Mesendoderm (in vitro differentiated cells): ENCODE data around the gene RBM33.

ENCODE experiments used
- DNase-seq: peaks from one replicate; pipeline ENCODE4 v3.0.0; 2013
- H2AK5ac ChIP-seq: 2 replicates; pipeline ENCODE4 v1.6.1; 2013; ENCODE audit warnings: low read length, inconsistent platforms
- H2BK120ac ChIP-seq: 2 replicates; pipeline ENCODE4 v1.6.1; 2013; ENCODE audit warnings: low read depth, mild to moderate bottlenecking, low read length, moderate library complexity, mixed read lengths
- H2BK15ac ChIP-seq: replicated peaks from 2 replicates; pipeline ENCODE4 v1.6.1; 2013; ENCODE audit warnings: low read depth, mild to moderate bottlenecking, moderate library complexity
- H2BK5ac ChIP-seq: 2 replicates; pipeline ENCODE4 v1.6.1; 2013; ENCODE audit warnings: low read length, inconsistent platforms
- H3K18ac ChIP-seq: 2 replicates; pipeline ENCODE4 v1.6.1; 2013; ENCODE audit warnings: mild to moderate bottlenecking, low read length, mixed read lengths
- H3K23ac ChIP-seq: one replicate; pipeline ENCODE4 v1.6.1; 2013; ENCODE audit warnings: low read length
- H3K27ac ChIP-seq: 2 replicates; pipeline ENCODE4 v1.5.1; 2013; ENCODE audit warnings: low read depth, mild to moderate bottlenecking, inconsistent platforms, low read length, moderate library complexity
- H3K27me3 ChIP-seq: 2 replicates; pipeline ENCODE4 v1.6.1; 2013; ENCODE audit warnings: low read length, control low read depth, mild to moderate bottlenecking, inconsistent platforms; ENCODE audit not compliant: insufficient read depth, poor library complexity
- H3K36me3 ChIP-seq: 2 replicates; pipeline ENCODE4 v1.6.1; 2013; ENCODE audit warnings: low read length, inconsistent platforms; ENCODE audit not compliant: control insufficient read depth, insufficient read depth
- H3K4ac ChIP-seq: one replicate; pipeline ENCODE4 v1.6.1; 2013; ENCODE audit warnings: low read depth, mild to moderate bottlenecking, low read length, moderate library complexity
- H3K4me1 ChIP-seq: 2 replicates; pipeline ENCODE4 v1.6.1; 2013; ENCODE audit warnings: low read depth, low read length, inconsistent platforms; ENCODE audit not compliant: control insufficient read depth
- H3K4me2 ChIP-seq: 2 replicates; pipeline ENCODE4 v1.6.1; 2013; ENCODE audit warnings: low read length
- H3K4me3 ChIP-seq: 2 replicates; pipeline ENCODE4 v1.5.1; 2013; ENCODE audit warnings: mild to moderate bottlenecking, low read length
- H3K56ac ChIP-seq: one replicate; pipeline ENCODE4 v1.6.1; 2013; ENCODE audit warnings: low read length
- H3K79me1 ChIP-seq: 2 replicates; pipeline ENCODE4 v1.6.1; 2013; ENCODE audit warnings: low read length, inconsistent platforms
- H3K79me2 ChIP-seq: 2 replicates; pipeline ENCODE4 v1.6.1; 2013; ENCODE audit warnings: mild to moderate bottlenecking, low read length; ENCODE audit not compliant: control insufficient read depth, insufficient read depth
- H3K9ac ChIP-seq: 2 replicates; pipeline ENCODE4 v1.6.1; 2013; ENCODE audit warnings: low read length, inconsistent platforms
- H4K5ac ChIP-seq: one replicate; pipeline ENCODE4 v1.6.1; 2013; ENCODE audit warnings: low read length
- H4K8ac ChIP-seq: one replicate; pipeline ENCODE4 v1.6.1; 2013; ENCODE audit warnings: low read depth, mild to moderate bottlenecking, control low read depth, low read length, moderate library complexity
- WGBS: extraction: QIAGEN DNeasy Blood & Tissue Kit; methylation state at CpG from one replicate; pipeline ENCODE4 v1.1.7; 2013; ENCODE audit warnings: low lambda C conversion rate, missing lambda C conversion rate; ENCODE audit not compliant: insufficient coverage; ENCODE audit errors: extremely low coverage; 5-methylcytosine and 5-hydroxymethylcytosine counted together

The RBM33 gene

DNA sequence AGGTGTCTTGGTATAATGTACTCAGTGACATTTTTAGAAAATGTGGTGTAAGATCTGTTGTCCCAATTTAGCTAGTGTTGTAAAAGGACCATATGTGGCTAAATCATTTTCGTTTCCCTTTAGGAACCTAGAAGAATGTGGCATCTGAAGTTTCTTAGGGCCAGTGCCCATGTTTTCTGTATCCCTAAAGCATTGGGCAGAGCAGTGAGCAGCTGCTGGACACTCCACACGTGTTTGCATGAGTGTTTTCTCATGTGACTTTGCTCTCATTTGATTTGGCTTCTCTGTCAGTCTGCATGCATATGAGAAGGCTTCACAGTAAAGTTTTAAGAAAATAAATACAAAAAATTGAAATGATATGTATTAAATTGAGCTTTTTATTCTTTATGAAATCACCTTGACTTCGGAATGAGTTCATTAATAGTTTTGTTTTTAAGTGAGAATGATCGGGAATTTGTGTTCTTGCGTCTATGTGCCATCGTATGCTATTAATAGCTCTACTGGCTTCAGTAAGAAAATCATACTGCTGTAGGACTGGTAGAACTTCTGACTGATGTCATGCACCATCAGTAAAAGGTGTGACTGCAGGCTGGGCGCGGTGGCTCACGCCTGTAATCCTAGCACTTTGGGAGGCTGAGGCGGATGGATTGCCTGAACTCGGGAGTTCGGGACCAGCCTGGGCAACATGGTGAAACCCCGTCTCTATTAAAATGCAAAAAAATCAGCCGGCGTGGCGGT is 61.3 kb downstream of the RBM33 start:
- Histone ChIP-seq H3K56ac (no peak overlapping the region), H2BK120ac (no peak overlapping the region), H3K4me2 (no peak overlapping the region), H3K23ac (no peak overlapping the region), H3K27ac (no peak overlapping the region), H3K9ac (no peak overlapping the region), H3K36me3 (peaks cover 3% of the 10 kb centered on the region), H3K79me1 (peaks cover 8% of the 10 kb centered on the region), H4K5ac (no peak overlapping the region), H3K4me3 (no peak overlapping the region), H2BK5ac (no peak overlapping the region), H2AK5ac (no peak overlapping the region), H3K18ac (no peak overlapping the region), H4K8ac (no peak overlapping the region), H3K79me2 (peaks cover 6% of the 10 kb centered on the region), H3K27me3 (no peaks in the 10 kb centered on the region), H3K4ac (no peak overlapping the region), H3K4me1 (no peaks in the 10 kb centered on the region), H2BK15ac (no peak overlapping the region)
- 100% methylated on average over 2 of the region's 16 CpGs for WGBS
- DNase-seq, result no peak

DNA sequence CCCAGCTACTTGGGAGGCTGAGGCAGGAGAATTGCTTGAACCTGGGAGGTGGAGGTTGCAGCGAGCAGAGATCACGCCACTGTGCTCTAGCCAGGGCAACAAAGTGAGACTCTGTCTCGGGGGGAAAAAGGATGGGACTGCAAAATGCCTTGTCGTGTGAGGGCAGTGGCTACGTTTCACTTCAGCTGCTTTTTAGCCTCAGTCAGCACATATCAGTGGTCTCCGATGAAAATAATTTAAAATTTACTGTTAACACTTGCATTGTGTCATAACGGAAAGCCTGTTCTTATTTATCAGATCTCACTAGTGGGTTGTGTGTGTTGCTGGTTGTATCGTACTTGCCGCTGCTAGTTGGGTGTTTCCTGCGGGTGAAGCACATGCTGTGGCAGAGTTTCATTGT is 61.9 kb downstream of the RBM33 start:
- H3K56ac ChIP-seq, result no peak overlapping the region
- DNase-seq, result no peak
- H3K27me3 ChIP-seq, result no peaks in the 10 kb centered on the region
- no peak overlapping the region for H4K5ac ChIP-seq
- no peak overlapping the region for H3K18ac ChIP-seq
- peaks cover 6% of the 10 kb centered on the region for H3K79me2 ChIP-seq
- H3K4ac ChIP-seq, result no peak overlapping the region
- no peak overlapping the region for H3K4me2 ChIP-seq
- no peak overlapping the region for H2BK15ac ChIP-seq
- no peak overlapping the region for H4K8ac ChIP-seq
- no peak overlapping the region for H2AK5ac ChIP-seq
- no peak overlapping the region for H2BK5ac ChIP-seq
- no peak overlapping the region for H3K9ac ChIP-seq
- no peak overlapping the region for H2BK120ac ChIP-seq
- WGBS, result no CpG with 5 or more reads among the region's 10 CpGs
- H3K27ac ChIP-seq, result no peak overlapping the region
- peaks cover 3% of the 10 kb centered on the region for H3K36me3 ChIP-seq
- H3K79me1 ChIP-seq, result peaks cover 8% of the 10 kb centered on the region
- H3K4me1 ChIP-seq, result no peaks in the 10 kb centered on the region
- H3K4me3 ChIP-seq, result no peak overlapping the region
- no peak overlapping the region for H3K23ac ChIP-seq

DNA sequence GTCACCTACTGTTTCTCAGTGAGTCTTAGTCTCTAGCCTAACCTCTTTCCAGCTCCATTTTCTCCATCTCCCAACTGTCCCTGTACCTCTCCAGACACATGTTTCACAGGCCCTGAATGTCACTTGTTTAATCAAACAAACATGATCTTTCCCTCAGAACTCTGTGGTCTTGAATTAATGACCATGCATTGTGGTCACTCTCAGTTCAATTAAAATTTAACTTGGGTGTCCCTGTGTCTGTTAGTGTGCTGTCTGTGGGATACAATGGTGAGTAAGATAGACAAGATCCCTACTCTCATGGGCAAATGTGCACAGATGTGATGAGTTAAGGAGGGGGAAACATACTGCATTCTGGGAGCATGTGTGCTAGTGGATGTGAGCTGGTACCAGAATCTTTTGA is 65.0 kb downstream of the RBM33 start:
- Histone ChIP-seq H3K56ac (no peak overlapping the region), H2BK120ac (no peak overlapping the region), H3K23ac (no peak overlapping the region), H3K4me2 (no peak overlapping the region), H3K27me3 (no peaks in the 10 kb centered on the region), H3K4ac (no peak overlapping the region), H2BK15ac (no peak overlapping the region), H2AK5ac (no peak overlapping the region), H3K36me3 (peaks cover 4% of the 10 kb centered on the region), H2BK5ac (no peak overlapping the region), H3K79me1 (peaks cover 24% of the 10 kb centered on the region), H4K5ac (no peak overlapping the region), H3K18ac (no peak overlapping the region), H3K4me1 (no peaks in the 10 kb centered on the region), H3K4me3 (no peak overlapping the region), H4K8ac (no peak overlapping the region), H3K9ac (no peak overlapping the region), H3K79me2 (peaks cover 11% of the 10 kb centered on the region), H3K27ac (no peak overlapping the region)
- no peak for DNase-seq

DNA sequence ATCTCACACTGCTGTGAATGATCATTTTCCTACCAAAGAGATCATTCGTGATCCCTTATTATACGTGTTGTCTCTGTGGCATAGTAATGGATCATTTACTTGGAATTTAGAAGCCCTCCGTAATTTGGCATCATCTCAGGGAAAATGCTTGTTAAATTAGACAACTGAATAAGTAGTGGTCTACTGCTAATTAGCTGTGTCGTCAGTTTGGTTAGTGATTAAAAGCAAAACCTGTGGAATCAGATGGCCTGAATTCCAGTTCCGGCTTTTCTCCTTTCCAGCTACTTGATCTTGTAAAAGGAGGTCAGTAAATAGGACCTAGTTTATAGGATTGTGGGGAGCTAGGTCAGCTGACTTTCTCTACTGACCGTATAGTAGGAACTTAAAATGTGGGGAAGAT is 65.6 kb downstream of the RBM33 start:
- Histone ChIP-seq H4K8ac (no peak overlapping the region), H2BK5ac (no peak overlapping the region), H3K4me2 (no peak overlapping the region), H2BK120ac (no peak overlapping the region), H2BK15ac (no peak overlapping the region), H3K18ac (no peak overlapping the region), H3K79me1 (peaks cover 26% of the 10 kb centered on the region), H3K79me2 (peaks cover 11% of the 10 kb centered on the region), H4K5ac (no peak overlapping the region), H3K56ac (no peak overlapping the region), H3K23ac (no peak overlapping the region), H3K36me3 (peaks cover 4% of the 10 kb centered on the region), H3K27me3 (no peaks in the 10 kb centered on the region), H3K4ac (no peak overlapping the region), H3K4me3 (no peak overlapping the region), H3K27ac (no peak overlapping the region), H3K4me1 (no peaks in the 10 kb centered on the region), H2AK5ac (no peak overlapping the region), H3K9ac (no peak overlapping the region)
- WGBS, result no CpG with 5 or more reads among the region's 6 CpGs
- no peak for DNase-seq

DNA sequence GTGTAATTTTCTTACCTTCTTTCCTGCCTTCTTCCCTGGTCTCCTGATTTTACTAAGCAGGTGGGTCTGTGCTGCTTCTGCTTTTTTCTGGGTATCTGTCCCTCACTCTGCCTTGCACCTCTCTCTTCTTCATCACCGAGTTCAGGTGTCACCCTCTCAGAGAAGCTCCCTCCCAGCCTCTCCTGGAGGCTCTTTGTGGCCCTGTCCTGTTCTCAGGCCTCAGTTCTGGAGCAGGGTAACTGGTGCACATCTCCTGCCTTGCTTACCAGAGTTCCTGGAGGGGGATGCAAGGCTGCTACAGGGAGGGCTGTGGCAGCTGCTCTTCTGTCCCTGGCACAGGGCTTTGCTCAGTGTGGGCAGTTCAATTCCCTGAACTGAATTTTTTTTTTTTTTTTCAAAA is 66.1 kb downstream of the RBM33 start:
- Histone ChIP-seq H3K56ac (no peak overlapping the region), H2BK120ac (no peak overlapping the region), H2BK15ac (no peak overlapping the region), H3K27me3 (no peaks in the 10 kb centered on the region), H2AK5ac (no peak overlapping the region), H3K4me1 (no peaks in the 10 kb centered on the region), H3K36me3 (peaks cover 4% of the 10 kb centered on the region), H3K4ac (no peak overlapping the region), H4K5ac (no peak overlapping the region), H3K4me2 (no peak overlapping the region), H2BK5ac (no peak overlapping the region), H3K9ac (no peak overlapping the region), H3K4me3 (no peak overlapping the region), H3K79me1 (peaks cover 27% of the 10 kb centered on the region), H3K27ac (no peak overlapping the region), H3K23ac (no peak overlapping the region), H3K18ac (no peak overlapping the region), H4K8ac (no peak overlapping the region), H3K79me2 (peaks cover 11% of the 10 kb centered on the region)
- DNase-seq, result no peak
- no CpG with 5 or more reads among the region's 1 CpG for WGBS

DNA sequence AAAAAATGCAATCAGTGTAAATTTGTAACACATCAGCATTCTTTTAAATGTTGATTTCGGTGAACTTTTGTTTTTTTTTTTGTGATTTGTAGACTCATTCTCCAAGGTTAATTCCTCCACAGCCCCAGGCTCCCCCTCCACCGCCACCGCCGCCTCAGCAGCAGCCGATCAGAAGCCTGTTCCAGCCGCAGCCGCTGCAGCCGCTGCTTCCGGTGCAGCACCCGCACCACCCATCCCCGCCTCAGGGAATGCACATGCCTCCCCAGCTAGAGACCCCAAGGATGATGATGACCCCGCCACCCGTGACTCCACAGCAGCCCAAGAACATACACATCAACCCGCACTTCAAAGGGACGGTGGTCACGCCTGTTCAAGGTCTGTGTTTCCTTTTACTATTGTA is 66.6 kb downstream of the RBM33 start:
- H3K27me3 ChIP-seq, result no peaks in the 10 kb centered on the region
- H3K9ac ChIP-seq, result no peak overlapping the region
- peaks cover 27% of the 10 kb centered on the region for H3K79me1 ChIP-seq
- no peak overlapping the region for H3K27ac ChIP-seq
- no peak overlapping the region for H3K4ac ChIP-seq
- no peak overlapping the region for H4K5ac ChIP-seq
- no peak overlapping the region for H3K4me2 ChIP-seq
- H3K4me3 ChIP-seq, result no peak overlapping the region
- H2AK5ac ChIP-seq, result no peak overlapping the region
- no peaks in the 10 kb centered on the region for H3K4me1 ChIP-seq
- no peak overlapping the region for H3K23ac ChIP-seq
- no peak overlapping the region for H3K56ac ChIP-seq
- no CpG with 5 or more reads among the region's 16 CpGs for WGBS
- no peak overlapping the region for H3K18ac ChIP-seq
- peaks cover 4% of the 10 kb centered on the region for H3K36me3 ChIP-seq
- H2BK15ac ChIP-seq, result no peak overlapping the region
- no peak overlapping the region for H4K8ac ChIP-seq
- no peak for DNase-seq
- no peak overlapping the region for H2BK5ac ChIP-seq
- peaks cover 11% of the 10 kb centered on the region for H3K79me2 ChIP-seq
- no peak overlapping the region for H2BK120ac ChIP-seq
